GM10266 (cell line): ENCODE results near the gene ATIC.

Source experiments
- DNase-seq: peaks from one replicate; pipeline ENCODE4 v3.0.0; 2012; ENCODE audit errors: extremely low spot score
- CTCF ChIP-seq: IDR thresholded peaks from 2 replicates; pipeline ENCODE4 v1.5.1; 2012; ENCODE audit warnings: mild to moderate bottlenecking, low read depth; ENCODE audit not compliant: control insufficient read depth, insufficient read depth; ENCODE audit errors: missing control alignments

ATIC gene

GRCh38 chr2:215332872-215333595 is 21.2 kb downstream of the ATIC start:
- no peak for DNase-seq
- no peak for TF ChIP-seq CTCF

GRCh38 chr2:215338883-215339679 is 27.2 kb downstream of the ATIC start:
- TF ChIP-seq CTCF: no peak
- DNase-seq: no peak

DNA sequence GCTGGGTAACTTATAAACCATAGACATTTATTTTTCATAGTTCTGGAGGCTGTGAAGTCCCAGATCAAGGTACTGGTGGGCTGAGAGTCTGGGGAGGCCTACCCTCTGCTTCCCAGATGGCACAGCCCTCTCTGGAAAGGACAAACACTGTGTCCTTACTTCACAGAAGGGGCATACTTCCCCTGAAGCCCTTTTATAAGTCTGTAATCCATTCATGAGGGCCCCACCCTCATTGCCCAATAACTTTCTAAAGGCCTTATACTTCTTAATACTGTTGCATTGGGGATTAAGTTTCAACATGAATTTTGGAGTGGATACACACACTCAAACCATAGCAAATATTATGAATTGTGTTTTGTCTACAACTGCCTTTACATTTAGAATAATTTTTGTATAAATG is 36.0 kb downstream of the ATIC start:
- DNase-seq: no peak

DNA sequence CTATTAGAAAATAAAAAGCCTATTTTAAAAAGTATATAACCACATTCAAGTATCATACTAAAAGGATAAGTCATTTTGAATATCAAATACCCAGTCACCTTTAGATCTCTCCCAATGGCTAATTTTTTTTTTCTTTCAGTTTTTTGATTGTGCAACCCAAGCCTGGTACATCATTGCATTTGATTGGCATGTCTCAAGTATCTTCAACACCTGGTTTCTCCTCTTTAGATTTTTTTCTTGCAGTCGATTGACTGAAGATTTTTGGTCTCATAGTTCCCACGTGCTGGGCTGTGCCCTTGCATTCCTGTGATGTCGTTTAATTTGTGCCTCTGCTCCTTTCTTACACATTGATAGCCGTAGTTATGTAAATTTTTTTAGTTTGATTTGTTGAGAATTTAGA is 40.7 kb downstream of the ATIC start:
- TF ChIP-seq CTCF: no peak
- DNase-seq: no peak

More for the DNA sequence above, 36.0 kb downstream of the ATIC start:
- TF ChIP-seq CTCF: no peak

- no peak for TF ChIP-seq CTCF
Observed at GRCh38 chr2:215354771-215355695, 43.2 kb downstream of the ATIC start.

DNA sequence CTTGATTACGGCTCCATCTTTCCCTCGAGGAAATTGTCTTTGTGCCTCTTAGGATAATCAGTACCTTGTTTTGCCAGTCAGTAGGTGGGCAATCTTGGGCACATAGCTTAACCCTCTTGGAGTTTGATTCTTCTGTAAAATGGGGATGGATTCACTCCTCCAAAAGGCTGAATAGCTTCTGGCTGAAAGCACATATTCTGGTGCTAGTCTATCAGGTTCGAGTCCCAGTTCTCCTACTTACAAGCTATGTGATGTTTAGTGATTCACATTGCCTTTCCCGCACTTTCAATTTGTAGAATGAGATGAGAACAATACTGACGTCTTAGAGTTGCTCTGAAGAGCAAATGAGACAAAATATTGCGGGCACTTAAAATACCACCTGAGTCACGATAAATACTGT is 43.9 kb downstream of the ATIC start:
- TF ChIP-seq CTCF: no peak
- DNase-seq: no peak

More at GRCh38 chr2:215354771-215355695, 43.2 kb downstream of the ATIC start:
- DNase-seq: no peak
